Renal cortex interstitium (tissue), 11 donors: Measurements from ENCODE around the gene TUT7. TPM values are rescaled to one million over a fixed set of nuclear protein-coding genes. Genes with fewer than 3 reads are reported as not detected.

Experiments used
- DNase-seq, 11 donors: peaks; one replicate each; pipeline ENCODE4 v3.0.0-alpha.2; 2013; ENCODE audit warnings: low read depth in 9 of 11, low spot score in 4 of 11; ENCODE audit errors: extremely low read depth in 1 of 11
- polyA plus RNA-seq, 3 donors: library from polyadenylated mRNA; unstranded; fragments of 120-200 nt; gene quantifications; one replicate each; pipeline ENCODE4 v1.2.1, GENCODE V29; 2013; ENCODE audit not compliant: insufficient read length in 3 of 3

TUT7 gene
- polyA plus RNA-seq, 3 donors: 23.8 to 27.6 (median 24.7) TPM

DNA sequence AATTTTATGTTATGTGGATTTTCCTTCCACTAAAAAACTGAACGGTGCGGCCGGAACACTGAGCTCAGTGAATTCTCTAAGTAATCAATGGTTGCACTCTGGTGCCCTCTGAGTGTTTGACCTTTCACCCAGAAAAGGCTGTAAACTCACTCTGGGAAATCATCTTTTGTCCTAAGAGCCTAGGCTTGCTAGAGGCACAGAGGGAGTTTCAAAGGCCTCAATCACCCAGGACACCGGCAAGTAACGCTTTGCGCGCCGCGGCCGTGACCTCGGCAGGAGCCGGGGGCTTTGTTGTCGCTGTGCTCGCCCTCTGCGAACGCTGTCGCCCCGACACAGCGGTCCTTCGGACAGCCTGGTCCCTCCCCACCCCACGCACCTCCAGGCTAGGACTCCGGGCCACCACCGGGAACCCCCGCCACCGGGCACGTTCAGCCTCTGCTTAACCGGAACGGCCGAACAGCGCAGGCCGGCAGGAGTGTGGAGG is 72.6 kb downstream of the TUT7 start:
- peak in 4 of 11 donors; percentile 9 to 35 (median 13) for DNase-seq

DNA sequence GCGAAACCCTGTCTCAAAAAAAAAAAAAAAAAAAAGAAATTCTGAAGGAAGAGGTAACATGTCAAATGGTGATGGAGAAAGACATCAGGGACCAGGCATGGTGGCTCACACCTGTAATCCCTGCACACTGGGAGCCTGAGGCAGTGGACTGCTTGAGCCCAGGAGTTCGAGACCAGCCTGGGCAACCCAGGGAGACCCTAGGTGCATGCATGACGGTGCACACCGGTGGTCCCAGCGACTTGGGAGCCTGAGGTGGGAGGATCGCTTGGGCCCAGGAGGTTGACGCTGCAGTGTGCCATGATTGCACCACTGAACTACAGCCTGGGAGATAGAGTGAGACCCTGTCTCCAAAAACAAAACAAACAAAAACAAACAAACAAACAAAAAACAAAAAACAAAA is 73.6 kb downstream of the TUT7 start:
- no peak for DNase-seq

DNA sequence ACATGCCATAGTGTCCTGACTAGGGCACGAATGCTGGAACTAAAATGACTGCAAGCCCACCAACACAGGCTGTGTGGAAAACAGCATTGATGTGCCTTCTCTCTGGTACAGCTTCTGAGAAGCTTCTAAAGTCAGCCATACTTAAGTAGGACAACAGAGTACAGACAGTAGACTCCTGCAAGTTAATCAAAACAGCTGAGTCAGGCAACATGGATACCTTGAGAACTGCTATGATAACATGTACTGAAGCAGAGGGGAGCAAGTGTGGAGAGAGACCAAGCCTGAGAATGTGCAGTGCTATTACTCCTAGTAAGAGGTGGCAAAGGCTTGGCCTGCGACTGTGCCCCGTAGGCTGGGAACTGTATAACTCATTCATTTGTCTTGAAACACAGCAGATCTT is 74.4 kb downstream of the TUT7 start:
- no peak for DNase-seq

DNA sequence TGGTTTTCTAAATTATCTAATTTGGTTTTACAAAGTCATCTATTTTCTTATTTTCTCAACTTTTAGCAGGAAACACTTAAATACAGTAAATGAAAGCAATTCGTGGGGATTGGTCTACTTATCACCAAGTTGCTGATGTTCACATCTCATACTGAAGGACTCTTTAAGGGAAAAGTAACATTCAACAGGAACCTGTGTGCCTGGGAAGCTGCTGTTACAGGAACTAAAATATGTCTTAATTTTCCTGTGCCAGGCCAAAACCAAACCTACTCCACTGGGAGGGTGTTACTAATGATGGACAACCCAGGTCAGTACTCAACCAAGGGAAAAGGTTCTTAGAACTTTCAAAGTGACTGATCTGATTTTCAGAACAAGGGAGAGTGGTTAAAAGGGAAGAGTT is 77.1 kb downstream of the TUT7 start:
- no peak for DNase-seq

DNA sequence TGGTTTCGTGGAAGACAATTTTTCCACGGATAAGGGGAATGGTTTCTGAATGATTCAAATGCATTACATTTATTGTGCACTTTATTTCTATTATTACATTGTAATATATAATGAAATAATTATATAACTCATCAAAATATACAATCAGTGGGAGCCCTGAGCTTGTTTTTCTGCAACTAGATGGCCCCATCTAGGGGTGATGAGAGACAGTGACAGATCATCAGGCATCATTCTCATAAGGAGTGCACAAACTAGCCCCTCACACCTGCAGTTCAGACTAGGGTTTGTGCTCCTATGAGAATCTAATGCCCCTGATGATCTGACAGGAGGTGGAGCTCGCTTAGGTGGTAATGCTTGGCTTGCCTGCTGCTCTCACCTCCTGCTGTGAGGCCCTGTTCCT is 78.2 kb downstream of the TUT7 start:
- no peak for DNase-seq

DNA sequence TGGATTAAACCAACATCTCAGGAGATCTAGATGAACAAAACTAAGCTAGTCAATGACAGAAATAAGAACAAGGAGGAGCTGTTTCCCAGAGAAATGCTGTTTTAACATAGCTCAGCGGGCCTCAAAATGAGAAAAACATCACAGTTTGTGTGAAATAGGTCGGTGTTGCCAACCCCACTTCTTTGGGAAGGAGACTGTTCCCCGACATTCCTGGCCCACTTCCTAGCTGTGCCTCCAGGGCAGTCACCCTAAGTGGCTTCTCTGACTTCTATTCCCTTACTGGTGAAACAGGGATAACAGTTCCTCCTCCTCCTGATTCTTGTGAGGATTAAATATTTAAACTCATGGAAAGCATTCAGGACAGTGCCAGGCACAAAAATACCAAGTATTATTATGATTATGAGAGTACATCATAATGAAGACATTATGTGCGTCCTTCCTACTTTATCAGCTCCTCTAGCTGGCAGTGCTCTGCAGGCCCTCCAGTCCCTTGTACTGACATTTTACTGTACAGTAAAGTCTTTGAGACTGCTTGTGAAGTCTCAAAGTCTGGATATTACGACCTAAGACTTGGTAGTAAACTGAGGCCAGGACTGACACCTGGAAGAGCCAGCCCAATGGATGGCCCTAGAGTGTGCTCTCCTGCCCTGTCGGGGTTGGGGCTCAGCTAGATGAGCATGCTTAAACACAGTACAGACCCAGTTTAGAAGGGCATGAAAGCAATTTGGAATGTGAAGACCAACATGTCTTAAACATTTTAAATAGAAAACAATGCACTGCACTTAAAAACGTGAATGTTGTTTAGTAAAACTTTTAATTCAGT is 79.2 kb downstream of the TUT7 start:
- no peak for DNase-seq

DNA sequence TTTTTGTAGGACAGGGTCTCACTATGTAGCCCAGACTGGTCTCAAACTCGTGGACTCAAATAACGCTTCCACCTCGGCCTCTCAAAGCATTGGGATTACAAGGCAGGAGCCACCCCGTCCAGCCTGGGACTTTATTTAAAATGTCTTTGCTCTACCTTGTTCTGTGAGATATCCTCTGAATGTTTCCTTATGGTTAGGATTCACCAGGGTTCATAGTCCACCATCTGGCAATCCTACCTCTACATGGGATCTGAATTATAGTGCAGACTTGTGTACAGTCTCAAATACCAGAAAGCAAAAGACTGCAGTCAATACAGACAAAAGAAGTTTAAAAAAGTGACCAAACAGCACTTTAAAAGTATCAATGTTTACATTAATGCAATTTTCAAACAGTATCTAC is 82.0 kb downstream of the TUT7 start:
- no peak for DNase-seq

DNA sequence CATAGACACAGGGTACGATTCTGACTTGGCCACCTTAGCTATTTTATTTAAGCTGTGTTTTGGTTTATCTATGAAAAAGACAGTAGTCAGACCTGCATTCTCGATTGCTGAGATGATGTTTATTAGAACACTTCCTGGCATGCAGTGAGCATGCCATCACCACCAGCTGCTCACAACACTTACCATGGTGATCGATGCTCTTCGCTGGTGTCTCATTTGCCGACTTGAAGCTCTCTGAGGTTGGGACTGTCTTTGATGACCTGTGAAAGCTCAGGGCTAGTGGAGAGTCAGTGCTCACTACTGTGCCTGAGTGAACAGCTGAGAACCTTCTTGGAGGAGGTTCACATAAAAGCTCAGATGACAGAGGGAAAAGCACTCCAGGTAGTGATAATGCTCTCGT is 90.3 kb downstream of the TUT7 start:
- DNase-seq: no peak

DNA sequence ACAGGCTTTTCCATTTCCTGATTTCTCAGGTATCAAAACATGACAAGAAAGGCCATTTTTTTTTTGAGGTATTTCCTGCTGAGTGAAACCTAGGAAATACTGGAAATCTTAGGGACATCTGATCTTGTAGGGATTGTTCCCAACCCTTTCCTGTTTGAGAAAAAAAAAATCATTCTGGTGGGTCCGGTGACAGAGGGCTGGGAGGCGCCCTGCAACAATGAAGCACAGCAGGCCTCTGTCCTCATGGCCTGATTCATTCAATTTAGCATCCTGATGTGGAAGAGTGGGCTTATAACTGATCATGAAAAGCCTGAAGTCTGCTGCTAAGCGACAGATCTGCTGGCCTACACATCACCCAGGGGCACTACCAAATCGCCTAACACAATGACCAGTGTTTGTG is 91.7 kb downstream of the TUT7 start:
- no peak for DNase-seq

DNA sequence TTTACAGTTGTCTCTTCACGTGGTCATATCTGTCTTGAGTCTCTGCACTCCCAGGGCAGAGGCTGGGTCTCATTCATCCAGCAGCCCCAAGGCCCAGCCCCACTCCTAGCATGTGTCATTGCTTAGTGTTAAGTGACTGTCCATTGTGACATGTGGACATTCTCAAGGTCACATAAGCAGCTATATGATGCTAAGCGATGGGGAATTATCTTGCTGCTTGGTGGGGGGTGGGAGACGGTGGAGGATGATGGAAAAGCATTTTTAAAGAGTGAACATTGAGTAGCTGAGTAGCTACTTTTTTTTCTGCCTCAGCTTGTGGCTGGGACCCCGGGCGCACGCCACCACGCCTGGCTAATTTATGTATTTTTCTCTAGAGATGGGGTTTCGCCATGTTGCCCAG is 94.7 kb downstream of the TUT7 start, which contains the start of gene C9orf153:
C9orf153 (minus strand) TSS at position 101 of the 400 bp plus-strand sequence. CDS start 30,054 bp downstream, outside the sequence.
- DNase-seq: no peak

DNA sequence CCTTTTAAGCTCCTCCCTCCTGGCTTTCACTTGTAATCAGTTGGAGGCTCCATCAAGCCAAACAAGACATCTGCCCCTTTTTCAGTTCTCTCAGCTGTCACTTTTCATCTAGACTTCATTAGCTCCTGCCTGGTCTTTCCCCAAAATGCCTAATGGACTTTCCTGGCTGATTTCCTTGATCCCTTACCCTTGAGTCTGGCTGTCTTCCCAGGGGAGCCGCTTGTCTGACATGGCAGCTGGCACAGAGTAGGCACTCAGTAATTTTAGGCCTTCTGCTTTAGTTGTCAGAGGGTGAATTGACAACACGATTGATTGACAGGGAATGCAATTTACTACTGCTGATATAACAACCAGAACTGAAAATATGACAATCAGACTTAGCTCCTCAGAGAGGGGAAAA is 96.8 kb downstream of the TUT7 start:
- no peak for DNase-seq

DNA sequence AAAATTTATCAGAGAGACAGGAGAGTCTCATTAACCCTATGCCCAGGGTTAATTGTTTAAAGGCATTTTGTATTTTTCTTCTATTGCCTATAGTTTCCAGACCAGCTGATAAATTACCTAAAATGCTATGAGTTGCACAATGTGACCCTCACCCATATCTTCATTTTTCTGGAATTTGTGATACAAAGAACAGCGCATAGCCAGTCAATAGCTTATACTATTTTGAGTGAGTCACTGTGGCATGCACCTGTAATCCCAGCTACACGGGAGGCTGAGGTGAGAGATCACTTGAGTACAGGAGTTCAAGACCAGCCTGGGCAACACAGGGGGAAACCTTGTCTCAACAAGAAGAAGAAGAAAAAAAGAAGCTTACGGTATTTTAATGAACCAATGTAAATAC is 97.6 kb downstream of the TUT7 start:
- no peak for DNase-seq

DNA sequence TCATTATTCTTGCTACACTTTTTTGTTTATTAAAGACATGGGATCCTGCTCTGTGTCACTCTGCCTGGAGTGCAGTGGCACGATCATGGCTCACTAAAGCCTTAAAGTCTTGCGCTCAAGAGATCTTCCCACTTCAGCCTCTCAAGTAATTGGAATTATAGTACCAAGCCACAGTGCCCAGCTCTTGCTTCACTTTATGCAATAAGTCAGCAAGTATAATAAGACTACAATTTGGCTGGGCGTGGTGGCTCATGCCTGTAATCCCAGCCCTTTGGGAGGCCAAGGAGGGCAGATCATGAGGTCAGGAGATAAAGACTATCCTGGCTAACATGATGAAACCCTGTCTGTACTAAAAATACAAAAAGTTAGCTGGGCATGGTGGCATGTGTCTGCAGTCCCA is 100.6 kb downstream of the TUT7 start:
- no peak for DNase-seq

DNA sequence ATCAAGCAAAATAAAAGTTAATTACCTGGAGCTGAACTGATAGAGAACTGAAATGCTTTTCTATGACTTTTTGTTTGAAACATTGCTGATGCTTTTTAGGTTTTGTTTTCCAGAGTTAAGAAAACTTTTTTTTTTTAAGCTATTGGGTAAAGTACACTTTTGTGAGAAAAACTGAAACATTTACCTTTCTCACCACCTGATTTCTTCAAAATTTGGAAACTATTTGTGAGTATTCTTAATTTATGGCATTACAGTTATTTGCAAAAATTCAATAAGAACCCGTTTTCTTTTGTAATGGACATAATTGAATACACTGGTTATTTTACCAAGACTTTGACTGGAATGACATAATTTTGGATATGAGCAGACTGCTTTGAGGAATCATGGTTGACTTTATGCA is 101.3 kb downstream of the TUT7 start:
- no peak for DNase-seq

DNA sequence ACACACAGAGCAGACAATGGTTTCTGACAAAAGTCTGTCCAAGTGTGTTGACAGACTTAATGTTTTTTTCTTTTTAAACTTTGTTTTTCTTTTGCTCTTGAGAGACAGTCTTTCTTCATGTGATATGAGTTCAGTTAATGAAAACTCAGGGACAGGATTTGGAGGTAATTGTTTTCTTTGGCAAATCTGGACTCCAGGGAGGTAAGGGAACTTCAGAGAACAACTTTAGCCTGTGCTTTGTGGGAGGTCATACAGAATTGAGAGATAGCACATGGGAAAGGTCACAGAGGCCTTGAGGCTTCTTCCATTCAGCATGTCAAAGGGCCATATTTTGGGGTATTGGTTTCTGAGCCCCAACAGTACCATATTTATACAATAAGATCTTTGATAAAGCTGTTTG is 104.1 kb downstream of the TUT7 start:
- no peak for DNase-seq

DNA sequence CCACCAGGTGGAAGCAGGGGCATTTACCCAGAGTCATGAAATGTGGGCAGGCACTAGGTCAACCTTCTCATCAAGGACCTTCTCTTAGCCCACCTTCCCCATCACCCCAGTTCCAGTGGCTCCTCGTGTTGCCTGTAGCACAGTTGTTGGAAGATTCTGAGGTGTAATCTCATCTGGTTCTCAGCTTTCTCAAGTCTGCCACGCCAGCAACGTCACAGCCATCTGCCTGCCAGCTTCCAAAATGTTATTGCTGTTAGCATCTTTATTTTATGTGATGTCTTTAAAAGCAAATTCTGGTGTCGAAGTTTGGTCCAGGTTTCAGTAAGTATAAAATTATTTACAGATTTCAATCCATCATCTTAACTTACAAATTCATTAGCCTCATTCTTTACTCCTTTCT is 105.5 kb downstream of the TUT7 start:
- no peak for DNase-seq

DNA sequence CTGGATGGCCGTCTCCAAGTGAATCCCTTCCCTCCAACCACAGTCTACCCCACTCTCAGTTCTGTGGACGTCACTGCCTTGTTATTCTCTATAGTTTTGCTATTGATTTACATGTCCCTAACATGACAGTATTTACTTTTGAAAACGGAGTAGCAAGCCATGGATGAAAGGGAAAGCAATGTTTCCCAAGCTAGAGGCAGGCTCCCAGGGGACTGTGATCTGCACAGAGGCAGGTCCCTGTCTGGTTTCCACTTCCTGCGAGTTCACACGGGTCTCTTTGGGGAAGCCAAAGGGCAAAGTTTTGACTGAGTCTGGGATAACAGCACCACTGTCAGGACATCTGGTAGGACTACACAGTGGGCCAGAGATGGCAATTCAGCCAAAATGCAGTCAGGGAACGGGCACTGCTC is 107.5 kb downstream of the TUT7 start:
- no peak for DNase-seq

DNA sequence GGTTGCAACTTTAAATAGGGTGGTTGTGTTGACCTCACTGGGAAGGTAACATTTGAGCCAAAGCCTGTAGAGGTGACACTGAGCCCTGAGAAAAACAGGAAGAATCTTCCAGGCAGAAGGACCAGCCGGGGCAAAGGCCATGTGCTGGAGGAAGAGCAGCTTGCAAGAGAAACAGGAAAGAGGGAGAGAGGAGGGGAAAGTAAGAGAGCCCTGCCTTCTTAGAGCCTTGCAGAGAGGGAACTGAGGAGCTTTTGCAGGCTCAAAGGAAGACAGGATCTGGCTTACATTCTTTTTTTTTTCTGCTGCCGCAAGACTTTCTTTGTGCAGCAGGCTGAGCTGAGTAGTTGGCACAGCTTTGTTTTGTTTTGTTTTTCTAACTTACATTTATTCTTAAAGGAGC is 112.1 kb downstream of the TUT7 start:
- no peak for DNase-seq

DNA sequence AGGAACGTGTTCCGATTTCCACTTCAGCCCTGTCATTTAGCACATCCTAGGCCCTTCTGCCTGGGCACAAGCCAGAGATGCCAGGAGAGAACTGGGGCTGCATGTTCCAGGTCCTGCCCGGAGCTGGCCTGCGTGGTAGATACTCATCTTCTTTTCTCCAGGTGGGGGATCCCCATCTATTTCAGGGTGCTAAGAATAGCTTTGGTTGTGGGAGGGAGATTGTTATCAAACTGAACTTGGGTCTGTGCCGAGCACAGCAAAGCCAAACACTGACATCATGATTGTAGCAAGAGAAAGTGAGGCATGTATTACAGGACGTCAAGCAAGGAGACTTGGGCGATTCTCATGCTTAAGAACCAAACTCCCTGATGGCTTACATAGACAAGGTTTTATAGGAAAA is 113.0 kb downstream of the TUT7 start:
- no peak for DNase-seq

DNA sequence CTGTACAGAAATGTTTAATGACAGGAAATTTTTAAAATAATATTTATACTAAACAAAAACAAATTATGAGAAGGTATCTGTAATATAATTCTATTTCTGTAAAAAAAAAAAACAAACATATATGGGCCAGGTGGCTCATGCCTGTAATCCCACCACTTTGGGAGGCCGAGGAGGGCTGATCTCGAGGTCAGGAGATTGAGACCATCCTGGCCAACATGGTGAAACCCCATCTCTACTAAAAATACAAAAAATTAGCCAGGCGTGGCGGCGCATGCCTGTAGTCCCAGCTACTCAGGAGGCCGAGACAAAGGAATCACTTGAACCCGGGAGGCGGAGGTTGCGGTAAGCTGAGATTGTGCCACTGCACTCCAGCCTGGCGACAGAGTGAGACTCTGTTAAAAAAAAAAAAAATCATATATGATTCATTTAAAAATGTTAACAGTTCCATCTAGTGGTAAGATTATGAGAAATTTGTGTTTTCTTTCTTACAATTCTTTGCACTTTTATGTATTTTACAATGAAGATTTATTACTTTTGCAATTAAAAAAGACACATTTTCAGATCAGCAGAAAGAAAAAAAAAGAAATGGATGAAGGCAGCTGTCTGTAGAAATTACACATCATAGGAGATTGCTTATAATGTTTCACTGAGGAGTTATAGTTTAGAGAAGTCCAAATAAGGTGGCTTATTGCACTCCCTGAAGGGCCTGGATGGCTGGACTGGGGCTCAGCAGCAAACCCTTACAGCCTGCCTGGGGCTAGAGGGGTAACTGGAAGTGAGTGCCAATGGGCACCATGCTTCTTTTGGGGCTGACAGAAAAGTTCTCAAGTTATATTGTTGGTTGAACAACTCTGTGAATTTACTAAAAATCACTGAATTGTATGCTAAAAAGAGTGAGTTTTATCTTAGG is 115.1 kb downstream of the TUT7 start:
- peak in 3 of 11 donors; percentile 8 to 10 (median 9) for DNase-seq
